HG02798 (cell line): Measurements from ENCODE around the gene CACHD1.

Experiments
- ATAC-seq: cut with Tn5 transposase; IDR thresholded peaks from one replicate; pipeline ENCODE4 v1.9.1; 2021; ENCODE audit warnings: mild to moderate bottlenecking; ENCODE audit not compliant: unreplicated experiment, poor library complexity

The CACHD1 gene

GRCh38 chr1:64469977-64470664, at the start of gene CACHD1:
Gene CACHD1, plus strand, starts transcription at chr1:64470129. Its CDS starts 616 bp downstream, at chr1:64470745.
- ATAC-seq, result peak; percentile 75

DNA sequence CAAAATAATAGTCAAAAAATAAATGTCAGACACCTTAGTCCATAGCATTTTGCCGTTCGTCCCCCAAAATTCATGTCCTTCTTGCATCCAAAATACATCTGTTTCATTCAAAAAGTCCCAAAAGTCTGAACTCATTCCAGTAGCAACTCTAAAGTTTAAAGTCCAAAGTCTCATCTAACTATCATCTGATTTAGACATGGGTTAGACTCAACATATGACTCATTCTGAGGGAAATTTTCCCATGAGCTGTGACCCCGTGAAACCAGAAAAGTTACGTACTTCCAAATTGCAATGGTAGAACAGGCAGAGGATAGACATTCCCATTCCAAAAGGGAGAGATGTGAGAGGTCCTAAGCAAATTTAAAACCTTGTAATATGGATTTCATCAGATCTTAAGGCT, 48.6 kb upstream of the CACHD1 start:
- ATAC-seq, result no peak

GRCh38 chr1:64423526-64423925, 46.4 kb upstream of the CACHD1 start:
- no peak for ATAC-seq

- ATAC-seq, result no peak
These were observed 45.5 kb upstream of the CACHD1 start for GRCh38 chr1:64424412-64424811.

DNA sequence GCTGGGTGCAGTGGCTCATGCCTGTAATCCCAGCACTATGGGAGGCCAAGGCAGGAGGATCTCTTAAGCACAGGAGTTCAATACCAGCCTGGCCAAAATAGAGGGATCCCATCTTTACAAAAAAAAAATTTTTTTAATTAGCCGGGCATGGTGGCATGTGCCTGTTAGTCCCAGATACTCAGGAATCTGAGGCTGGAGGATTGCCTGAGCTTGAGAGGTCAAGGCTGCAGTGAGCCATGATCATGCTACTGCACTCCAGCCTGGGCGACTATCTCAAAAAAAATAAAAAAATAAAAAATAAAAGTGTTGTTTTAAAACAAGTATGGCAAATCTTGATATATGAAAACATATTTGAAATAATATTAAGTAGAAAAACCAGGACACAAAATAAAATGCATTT, 44.4 kb upstream of the CACHD1 start:
- ATAC-seq, result no peak

GRCh38 chr1:64426681-64427080, 43.2 kb upstream of the CACHD1 start:
- ATAC-seq, result no peak

DNA sequence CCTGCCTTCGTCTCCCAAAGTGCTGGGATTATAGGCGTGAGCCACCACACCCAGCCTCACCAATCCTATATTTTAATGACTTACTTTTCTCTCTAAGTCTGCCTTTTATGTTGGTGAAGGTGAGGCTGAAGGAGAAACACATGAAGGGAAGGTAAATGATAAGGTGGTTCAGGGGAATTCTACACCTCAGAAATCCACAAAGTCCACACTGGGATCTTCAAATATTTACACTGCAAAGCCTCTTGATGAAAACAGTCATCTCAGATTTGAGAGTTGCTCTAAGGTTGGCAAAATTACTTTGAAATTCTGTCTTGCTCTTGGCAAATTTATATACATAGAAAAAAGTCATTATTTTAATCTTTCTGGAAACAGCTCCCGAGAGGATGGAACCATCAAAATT, 42.0 kb upstream of the CACHD1 start:
- no peak for ATAC-seq

DNA sequence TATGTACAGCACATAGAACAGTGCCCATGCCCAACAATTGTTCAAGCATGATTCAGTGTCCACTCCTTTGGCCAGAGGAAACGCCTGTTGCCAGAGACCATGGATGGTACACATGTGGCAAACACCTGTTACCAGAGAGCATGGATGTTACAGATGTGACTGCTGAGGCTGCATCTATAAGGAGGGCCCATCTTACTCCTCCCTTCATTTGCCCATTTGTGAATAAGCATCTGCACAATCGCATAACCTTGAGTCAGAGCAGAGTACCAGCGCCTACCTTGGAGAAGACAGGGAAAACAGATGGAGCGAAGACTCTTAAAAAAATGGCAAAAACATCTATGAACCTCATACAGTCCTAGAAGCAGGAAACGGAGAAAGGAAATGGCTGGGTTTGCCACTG, 36.6 kb upstream of the CACHD1 start:
- no peak for ATAC-seq

DNA sequence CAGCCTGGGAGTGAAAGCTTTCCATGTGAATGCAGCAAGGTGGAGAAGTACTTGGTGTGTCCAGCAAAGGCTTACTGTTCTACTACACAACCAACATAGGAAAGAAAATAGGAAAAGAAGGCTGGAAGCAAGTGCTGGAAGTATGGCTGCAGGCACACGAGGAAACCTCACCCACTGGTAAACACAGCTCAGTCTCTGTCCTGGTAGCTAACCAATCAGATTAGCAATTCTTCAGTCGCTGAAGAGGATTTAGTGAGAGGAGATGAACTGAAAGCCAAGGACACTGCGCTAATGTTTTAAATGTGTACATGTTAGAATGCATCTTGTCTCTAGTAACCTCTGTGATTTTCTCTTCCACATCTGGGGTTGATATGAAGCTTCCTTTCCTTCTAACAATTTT, 36.2 kb upstream of the CACHD1 start:
- no peak for ATAC-seq

DNA sequence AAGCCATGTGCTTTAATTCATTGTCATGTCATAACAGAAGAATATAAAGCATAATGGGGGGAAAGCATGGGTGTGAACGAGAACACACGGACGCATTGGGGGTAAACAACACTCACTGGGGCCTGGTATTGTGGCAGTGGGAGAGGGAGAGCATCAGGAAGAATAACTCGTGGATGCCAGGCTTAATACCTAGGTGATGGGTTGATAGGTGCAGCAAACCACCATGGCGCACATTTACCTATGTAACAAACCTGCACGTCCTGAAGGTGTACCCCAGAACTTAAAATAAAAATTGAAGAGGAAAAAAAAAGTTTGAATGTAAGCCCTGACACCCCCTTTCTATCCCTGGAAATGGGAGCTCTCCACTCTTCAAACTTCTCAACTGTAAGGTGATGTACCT, 34.9 kb upstream of the CACHD1 start:
- ATAC-seq, result no peak

GRCh38 chr1:64437453-64437852, 32.5 kb upstream of the CACHD1 start:
- ATAC-seq, result no peak

GRCh38 chr1:64440183-64440826, 29.6 kb upstream of the CACHD1 start:
- no peak for ATAC-seq

- no peak for ATAC-seq
These were observed 18.5 kb upstream of the CACHD1 start for GRCh38 chr1:64451440-64451839.

DNA sequence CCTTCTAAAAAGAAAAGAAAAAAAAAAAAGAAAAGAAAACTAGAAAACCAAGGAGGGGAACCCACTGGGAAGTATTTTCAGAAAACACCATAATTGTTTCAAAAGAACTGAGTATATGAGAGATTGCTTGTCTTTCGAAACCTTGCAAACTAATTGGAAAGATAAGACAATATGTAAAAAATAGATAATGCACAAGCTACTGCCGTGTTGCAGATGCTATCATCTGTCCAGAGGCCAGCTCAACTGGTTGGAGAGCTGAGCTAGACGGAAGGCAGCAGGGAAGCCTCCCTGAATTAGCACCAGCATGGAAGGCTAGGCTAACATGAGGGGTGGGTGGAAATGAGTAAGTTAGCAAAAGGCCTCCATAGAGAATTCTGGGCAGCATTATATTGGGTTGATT, 16.2 kb upstream of the CACHD1 start:
- no peak for ATAC-seq

- ATAC-seq, result no peak
These were observed 11.0 kb upstream of the CACHD1 start for GRCh38 chr1:64458915-64459314.

GRCh38 chr1:64459743-64460142, 10.2 kb upstream of the CACHD1 start:
- ATAC-seq, result no peak

- no peak for ATAC-seq
These were observed 3.9 kb upstream of the CACHD1 start for GRCh38 chr1:64466033-64466432.

GRCh38 chr1:64469116-64469976, 583 bp upstream of the CACHD1 start:
- no peak for ATAC-seq

- peak; percentile 18 for ATAC-seq
These were observed 812 bp downstream of the CACHD1 start for GRCh38 chr1:64470665-64471217.

GRCh38 chr1:64471218-64472039, 1.5 kb downstream of the CACHD1 start:
- no peak for ATAC-seq
